ENCODE results near the gene SPC25.
"Not testable (repeated sequence)": the region's sequence is repeated elsewhere in the genome, so short reads cannot be mapped to it uniquely, and the experiment has no call there.

SPC25 gene

DNA sequence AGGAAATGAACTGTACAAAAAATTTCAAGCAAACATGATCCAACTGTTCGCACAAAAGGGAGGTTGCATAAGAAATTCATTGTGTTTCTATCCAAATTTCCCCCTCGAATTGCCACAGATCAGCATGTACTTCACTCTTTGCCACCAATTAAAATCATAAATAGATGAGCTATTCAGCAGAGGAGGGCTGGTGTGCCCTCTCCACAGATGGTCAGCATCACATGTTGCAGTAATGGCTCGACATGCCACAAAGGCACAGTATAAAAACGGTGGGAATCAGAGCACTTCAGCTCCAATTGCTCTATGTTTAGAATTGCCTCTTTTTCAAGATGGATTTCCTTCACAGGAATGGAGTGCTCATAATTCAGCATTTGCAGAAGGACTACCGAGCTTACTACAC lies 10.8 kb upstream of the SPC25 start, which contains the start of gene G6PC2:
TSS of gene G6PC2 (plus strand) at position 289 of the 400 bp plus-strand sequence. CDS start at position 330, 41 bp downstream.
- DNase-seq = no peak

DNA sequence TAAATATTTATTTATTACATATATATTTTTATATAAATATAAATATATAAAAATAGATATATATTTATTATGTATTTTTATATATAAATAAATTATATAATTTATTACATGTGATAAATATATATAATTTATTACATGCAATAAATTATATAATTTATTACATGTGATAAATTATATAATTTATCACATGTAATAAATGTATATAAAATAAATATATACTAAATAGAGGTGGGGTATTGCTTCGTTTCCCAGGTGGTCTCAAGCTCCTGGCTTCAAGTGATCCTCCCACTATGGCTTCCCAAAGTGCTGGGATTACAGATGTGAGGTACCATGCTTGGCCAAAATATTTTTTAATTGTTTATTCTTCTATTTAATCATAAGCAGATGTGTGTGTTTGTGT lies 7.2 kb upstream of the SPC25 start:
- DNase-seq = no peak

DNA sequence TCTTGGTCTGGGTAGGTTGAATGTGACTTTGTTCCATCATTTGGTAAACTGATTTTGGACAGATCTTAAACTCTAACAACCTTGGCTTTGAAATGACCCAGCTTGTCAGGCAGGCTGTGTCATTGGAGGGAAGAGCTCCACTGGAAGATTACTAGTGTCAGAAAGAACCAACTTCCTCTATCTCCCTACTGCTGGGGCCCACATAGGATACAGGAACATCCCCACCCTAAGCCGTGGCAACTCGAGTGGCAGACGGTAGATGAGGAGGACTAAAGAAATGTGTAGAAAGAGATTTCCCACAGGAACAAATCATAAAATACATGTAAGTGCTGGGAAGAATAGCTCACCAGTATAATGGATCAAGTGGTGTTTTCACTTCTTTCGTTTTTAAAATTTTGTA lies 6.6 kb upstream of the SPC25 start:
- DNase-seq = no peak

DNA sequence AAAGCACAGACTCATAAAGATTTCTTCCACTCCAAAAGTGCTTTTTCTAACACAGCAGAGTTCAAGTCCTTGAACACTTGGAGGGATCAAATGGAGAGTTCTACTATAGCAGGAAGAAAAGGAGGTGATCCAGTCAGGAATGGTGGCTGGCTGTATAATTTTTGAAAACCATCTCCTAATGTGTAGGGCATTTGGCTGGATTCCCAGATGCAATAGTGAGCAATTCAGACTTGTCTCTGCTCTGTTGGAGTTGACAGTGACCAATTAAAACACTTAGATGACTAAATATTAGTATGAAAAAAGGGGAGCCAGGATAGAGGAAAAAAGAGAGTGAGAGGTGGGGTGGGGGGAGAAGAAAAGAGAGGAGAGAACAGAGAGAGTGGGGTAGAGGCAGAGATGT lies 5.5 kb upstream of the SPC25 start:
- DNase-seq = no peak

DNA sequence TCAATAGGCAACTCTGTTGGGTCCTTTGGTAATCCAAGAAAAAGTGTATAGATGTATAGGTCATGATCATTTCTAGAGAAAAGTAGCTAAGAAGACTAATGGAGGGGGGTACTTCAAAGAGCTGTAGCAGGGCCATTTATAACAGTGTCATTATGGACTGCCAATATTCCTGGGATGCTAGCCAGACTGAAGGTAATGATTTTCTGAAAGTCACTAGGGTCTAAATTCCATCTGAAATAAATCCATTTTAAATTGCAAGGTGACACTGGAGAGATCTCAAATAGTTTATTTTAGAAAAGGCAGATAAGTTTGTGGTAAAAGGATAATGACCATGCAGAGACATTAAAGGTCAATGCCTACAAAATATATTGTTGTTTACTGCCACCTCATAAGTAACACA lies 4.5 kb upstream of the SPC25 start:
- no peak for DNase-seq

DNA sequence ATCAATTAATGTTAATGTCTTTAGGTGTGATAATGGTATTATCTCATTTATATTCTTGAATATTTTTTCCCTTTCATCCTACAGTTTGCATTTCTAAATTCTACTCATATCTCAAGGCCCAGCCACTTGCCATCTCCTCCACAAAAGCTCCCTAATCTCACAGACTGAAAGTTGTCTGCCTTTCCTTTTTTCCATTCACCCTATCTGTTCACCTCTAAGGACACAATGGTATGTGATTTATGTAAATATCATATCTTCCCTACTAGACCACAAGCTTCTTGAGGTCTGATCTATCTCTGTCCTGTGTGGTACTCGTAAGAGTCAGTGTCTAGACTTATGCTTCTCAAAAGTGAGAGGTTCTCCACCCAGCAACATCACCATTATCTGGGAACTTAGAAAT lies 3.9 kb upstream of the SPC25 start:
- no peak for DNase-seq

DNA sequence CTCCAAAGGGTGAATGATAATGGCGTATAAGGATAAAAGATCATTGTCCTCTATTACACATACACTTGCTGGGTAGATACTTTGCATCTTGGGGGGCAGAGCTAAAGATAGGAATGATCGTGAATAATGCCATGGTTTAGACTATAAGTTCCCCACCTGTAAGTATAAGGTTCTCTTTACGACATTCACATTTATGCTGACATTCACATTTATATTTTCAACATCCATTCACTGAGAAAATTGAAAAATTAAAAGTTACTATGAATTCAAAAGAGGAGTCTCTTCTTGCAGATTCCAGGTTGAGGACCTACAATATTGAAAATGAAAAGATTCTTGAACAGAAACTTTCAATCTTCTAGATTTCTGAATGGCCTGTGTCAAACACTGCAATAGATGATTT lies 2.1 kb upstream of the SPC25 start:
- DNase-seq = no peak

DNA sequence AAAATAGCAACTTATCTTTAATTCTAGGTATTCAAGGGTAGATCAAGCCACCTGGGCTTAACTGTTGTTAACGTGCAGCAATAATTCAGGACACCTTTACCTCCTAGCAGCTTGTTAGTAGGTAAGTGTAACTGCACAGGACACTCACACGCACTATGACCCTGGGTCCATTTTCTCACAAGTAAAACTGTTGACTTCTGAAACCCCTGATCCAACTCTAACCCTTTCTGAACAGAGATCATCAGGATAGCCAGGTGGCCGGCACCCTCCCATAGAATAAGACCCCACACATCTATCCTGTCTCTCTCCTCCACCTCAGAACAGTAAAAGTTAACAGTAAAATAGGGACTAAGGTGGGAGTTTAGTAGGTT lies 610 bp downstream of the SPC25 start:
- no peak for DNase-seq

DNA sequence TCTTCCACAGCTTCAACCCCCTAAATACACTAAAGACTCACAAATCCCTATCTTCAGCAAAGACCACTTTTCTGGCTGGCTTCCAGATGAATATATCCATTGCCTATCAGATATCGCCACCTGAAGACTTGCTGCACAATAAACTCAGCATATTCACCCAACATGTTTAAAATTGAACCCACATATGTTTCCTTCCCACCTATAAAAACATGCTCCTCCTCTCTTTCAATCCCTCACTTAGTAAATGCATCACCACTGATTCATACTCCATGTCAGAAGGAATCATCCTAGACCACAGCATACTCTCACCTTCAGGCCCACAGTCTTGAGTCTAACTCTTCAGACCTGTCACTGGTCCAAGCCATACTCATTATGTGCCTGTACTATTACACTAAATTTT lies 5.3 kb downstream of the SPC25 start:
- no peak for DNase-seq

DNA sequence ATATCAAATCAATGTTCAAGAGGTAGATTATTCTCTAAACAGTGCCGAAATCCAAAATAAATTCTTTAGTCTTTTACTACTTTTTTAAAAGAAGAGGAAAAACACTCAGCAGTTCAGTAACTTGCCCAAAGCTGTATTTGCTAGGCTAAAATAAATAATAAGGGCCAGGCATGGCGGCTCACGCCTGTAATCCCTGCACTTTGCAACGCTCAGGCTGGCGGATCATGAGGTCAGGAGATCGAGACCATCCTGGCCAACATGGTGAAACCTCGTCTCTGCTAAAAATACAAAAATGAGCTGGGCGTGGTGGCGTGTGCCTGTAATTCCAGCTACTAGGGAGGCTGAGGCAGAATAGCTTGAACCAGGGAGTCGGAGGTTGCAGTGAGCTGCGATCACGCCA lies 8.1 kb downstream of the SPC25 start:
- not testable (repeated sequence) for DNase-seq

DNA sequence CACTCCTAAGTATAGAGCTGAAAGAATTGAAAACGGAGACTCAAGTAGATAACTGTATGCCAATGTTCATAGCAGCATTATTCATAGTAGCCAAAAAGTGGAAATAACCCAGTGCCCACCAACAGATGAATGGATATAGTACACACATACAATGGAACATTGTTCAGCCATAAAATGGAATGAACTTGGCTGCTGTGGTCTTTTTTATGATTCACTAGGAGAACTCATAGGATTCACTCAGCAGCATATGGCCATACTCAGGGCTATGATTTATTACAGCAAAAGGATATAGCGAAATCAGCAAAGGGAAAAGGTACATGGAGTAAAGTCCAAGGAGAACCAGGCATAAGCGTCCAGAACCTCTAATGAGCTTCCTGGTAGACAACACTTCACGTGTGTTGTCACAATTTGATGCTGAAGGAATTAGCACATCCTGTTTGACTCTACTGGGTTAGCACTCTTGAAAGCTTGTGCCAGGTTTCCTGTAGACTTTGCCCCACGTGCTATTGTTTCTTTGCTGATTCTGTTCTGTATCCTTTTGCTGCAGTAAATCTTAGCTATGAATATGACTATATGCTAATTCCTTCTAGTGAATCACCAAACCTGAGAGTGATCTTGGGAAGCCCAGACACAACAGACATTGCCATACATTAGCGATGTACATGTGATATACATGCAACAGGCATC lies 15.7 kb downstream of the SPC25 start:
- DNase-seq = no peak

DNA sequence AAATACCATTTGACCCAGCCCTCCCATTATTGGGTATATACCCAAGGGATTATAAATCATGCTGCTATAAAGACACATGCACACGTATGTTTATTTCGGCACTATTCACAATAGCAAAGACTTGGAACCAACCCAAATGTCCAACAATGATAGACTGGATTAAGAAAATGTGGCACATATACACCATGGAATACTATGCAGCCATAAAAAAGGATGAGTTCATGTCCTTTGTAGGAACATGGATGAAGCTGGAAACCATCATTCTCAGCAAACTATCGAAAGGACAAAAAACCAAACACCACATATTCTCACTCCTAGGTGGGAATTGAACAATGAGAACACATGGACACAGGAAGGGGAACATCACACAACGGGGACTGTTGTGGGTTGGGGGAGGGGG lies 19.4 kb downstream of the SPC25 start:
- not testable (repeated sequence) for DNase-seq

DNA sequence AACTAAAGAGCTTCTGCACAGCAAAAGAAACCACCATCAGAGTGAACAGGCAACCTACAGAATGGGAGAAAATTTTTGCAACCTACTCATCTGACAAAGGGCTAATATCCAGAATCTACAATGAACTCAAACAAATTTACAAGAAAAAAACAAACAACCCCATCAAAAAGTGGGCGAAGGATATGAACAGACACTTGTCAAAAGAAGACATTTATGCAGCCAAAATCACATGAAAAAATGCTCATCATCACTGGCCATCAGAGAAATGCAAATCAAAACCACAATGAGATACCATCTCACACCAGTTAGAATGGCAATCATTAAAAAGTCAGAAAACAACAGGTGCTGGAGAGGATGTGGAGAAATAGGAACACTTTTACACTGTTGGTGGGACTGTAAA lies 19.9 kb downstream of the SPC25 start:
- DNase-seq = not testable (repeated sequence)

DNA sequence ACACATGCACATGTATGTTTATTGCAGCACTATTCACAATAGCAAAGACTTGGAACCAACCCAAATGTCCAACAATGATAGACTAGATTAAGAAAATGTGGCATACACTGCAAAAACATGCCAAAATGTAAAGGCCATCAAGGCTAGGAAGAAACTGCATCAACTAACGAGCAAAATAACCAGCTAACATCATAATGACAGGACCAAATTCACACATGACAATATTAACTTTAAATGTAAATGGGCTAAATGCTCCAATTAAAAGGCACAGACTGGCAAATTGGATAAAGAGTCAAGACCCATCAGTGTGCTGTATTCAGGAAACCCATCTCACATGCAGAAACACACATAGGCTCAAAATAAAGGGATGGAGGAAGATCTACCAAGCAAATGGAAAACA lies 23.1 kb downstream of the SPC25 start:
- DNase-seq = not testable (repeated sequence)

DNA sequence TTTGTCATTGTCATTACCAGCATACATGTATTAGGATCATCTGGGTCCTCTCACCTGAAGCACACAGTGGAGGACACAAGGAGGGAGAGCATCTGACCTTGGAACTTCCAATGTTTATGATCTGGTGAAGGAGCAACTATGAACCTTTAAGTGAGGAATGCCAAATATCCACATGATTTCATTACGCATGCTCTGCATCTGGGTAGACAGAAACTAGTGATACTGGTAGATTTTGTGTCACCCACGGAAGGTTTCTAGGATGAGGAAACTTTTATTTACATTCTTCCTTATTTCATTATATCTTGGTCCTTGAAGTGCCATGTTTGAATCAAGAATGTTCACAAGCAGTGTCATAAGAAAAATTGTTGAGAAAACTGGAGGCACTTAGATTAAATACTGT lies 32.1 kb downstream of the SPC25 start:
- DNase-seq = no peak

DNA sequence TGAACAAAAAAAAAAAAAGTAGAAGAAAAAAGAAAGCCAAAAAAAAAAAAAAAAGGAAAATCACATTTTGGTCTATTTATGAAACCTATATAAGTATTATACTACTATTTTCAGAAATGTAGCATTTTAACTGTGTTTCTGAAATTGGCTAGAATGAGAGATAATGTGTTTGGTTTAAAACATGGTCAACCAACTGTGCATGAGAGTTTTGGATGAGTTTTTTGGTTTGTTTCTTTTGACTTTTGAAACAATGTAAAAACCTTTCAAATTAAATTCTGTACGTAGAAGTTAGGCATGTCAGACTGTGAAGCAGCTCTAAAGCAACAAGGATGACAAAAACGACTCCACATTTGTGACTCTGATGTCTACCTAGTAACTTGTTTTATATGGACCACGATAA lies 34.6 kb downstream of the SPC25 start:
- DNase-seq = no peak

DNA sequence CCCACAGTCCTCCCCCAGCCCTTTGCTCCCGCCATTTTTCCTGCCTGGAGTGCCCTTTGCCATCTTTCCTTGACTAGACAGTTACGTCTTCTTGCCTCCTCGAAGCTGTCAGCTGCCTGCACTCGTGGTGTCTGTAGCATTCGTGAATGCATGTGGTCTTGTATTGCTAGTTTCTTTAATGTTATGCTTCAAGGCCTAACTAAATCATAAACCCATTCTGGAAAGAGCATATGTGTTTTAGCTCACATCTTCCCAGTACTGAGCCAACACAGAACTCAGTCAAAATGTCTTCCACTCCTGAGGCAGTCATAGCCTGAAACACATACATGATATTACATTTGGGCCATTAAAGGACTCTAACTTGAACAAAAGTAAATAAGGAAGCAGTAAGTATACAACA lies 35.6 kb downstream of the SPC25 start:
- DNase-seq = no peak

DNA sequence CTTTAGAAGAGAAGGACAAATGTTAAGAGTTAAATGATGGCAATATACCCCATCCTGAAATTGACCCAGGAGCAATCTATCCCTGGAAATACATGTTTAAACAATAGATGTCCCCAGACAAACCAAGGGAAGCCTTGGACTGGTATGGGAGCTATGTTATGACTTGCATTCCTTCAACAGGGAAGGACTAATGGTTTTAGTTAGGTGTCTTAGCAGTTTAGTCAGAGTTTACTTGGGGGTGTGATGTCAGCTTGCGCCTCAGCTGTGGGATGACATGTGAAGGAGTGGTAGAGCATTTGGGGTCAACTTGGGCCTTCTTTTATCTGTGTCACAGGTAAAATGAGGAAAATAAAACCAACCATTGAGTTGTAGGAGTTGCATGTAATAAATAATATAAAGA lies 36.8 kb downstream of the SPC25 start:
- DNase-seq = no peak

DNA sequence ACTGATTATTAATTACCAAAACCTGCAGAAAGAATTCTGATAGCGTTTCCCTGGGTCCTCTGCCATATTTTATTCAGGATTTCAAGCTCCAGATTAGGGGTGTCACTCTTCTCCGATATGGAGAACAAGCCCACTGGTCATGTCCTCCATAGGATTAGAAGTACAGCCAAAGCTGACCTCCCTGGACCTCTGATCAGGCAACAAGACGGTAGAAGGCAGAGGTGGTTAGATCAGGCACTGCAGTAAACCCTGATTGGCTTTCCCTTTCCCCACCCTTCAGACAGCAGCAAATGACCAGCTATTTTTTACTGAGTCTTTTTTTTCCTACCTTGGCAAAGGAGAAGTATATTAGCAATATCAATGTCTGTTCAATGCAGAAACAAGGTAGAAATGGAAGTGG lies 37.7 kb downstream of the SPC25 start:
- no peak for DNase-seq

DNA sequence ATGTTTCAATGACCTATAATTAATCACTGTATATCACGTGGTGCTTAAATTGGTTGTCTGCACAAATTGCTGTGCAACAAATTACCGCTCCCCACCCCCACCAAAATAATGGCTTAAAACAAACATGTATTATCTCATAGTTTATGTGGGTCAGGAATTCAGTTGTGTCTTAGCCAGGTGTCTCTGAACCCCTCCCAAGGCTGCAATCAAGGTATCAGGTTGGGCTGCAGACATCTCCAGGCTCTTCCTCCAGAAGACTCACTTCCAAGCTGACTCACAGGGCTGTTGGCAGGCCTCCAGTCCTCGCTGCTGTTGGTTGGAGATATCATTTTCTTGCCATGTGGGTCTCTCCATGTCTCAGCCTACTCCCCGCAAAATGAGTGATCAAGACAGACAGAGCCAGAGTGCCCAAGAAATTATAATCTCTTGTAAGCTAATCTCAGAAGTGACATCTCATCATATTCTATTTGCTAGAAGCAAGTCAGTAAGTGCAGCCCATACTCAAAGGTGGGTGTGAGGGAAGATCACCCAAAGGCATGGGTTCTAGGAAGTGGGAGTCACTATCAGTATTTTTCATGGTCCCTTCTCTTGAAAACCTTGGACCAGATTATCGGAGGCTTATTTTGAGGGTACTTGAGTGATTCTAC lies 38.4 kb downstream of the SPC25 start:
- no peak for DNase-seq

DNA sequence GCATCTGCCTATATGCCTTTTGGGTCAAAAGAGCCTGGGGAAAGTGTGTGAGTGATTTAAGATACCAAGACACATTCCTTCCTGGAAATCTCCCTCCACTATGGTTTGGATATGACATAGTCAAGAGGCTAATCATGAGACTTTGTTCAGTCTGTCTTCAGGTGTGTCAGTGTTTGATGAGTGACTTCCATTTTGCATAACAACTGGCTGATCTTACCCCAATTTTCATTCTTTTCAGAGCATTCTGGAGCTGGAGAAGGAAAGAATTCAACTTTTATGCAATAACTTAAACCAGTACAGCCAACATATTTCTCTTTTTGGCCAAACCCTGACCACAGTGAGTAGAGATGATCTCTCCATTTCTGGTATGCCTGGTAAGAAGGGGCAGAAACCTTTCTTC lies 39.4 kb downstream of the SPC25 start:
- DNase-seq = no peak

DNA sequence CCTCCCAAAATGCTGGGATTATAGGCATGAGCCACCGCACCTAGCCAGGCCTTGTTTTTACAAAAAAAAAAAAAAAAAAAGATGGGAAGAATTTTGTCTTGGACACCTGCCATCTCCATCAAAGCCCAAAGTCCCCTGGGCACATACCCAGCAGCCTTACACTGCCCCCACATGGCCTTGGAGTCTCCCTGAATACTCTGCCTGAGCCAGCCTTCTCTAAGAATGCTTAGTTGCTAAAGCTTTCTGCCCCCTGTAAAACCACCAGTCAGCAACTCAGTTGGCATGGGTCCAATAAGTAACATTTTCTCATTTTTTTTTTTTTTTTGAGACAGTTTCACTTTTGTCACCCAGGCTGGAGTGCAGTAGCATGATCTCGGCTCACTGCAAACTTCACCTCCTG lies 40.6 kb downstream of the SPC25 start:
- DNase-seq = no peak

DNA sequence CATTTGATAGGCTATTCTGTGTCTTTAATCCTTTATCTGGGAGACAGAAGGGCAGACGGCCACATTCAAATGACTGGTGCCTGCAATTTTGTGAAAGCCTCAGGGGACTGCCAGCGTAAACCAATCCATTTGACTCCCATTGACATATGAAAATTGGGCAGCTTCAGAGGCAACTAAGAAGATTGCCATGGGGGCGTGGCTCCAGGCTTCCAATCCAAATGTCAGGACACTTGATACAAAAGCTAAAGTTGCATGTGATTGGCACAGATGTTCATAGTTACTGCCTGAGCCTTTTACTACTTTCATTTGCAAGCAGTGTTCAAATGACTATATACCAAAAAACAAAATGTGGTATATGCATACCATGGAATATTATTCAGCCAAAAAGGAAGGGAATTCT lies 42.0 kb downstream of the SPC25 start:
- DNase-seq = no peak

DNA sequence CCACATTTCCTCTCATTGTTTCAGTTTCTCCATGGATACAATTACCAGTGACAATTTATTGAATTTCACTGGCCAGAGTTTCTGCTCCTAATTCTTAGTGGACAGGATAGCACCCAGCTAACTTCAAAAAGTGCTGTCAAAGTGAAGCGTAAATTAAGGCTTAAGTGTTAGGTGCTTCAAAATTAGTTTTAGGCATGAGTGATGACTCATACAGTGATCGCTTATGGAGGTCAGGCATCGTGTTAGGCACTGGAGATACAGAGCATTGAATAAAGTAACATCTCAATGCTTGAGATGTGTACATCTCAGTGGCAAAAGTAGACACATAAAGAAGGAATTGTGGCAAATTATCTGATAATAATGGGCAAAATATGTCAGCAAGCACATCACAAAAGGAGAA lies 47.0 kb downstream of the SPC25 start:
- no peak for DNase-seq

DNA sequence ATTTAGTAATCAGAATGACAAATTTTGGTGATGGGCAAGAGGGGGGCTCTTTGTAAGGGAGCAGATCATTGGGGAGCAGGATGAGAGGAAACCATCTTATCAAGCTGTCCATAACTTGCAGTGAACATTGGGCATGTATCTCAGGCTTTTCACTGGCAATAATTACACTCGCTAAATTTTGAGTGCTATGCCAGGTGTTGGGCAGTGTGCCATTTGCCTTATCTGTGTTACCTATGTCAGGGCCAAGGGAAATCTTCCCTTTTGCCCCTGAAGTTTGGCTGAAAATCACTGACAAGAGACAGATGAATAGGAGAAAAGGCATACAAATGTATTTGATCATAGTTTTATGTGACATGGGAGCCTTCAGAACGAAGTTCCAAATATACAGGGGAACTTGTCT lies 48.8 kb downstream of the SPC25 start:
- DNase-seq = no peak
